Uterus (tissue), 2 donors: ENCODE measurements around the gene MXD4.

Experiments
- CTCF ChIP-seq, 4 experiments: fragments of 200-600 bp in 2 of 4; fragments of 450-650 bp in 2 of 4; sonication (generic) in 2 of 4; IDR thresholded peaks; one replicate each; pipeline ENCODE4 v1.5.1; 2016 to 2019; ENCODE audit warnings: antibody characterized with exemption in 4 of 4, mild to moderate bottlenecking in 2 of 4, moderate library complexity in 1 of 4
- POLR2A ChIP-seq, 2 donors: fragments of 450-650 bp; IDR thresholded peaks; one replicate each; pipeline ENCODE4 v1.6.1; 2016; ENCODE audit warnings: antibody characterized with exemption in 2 of 2, mild to moderate bottlenecking in 1 of 2, moderate library complexity in 1 of 2

- TF ChIP-seq CTCF (IDR thresholded peaks at IDR 0.05) = no peak
- no peak for TF ChIP-seq POLR2A (IDR thresholded peaks at IDR 0.05)
These were observed 11.4 kb downstream of the MXD4 start for GRCh38 chr4:2250357-2251072.
